AG04449 (cell line): ENCODE results near the gene RP2.

Experiments
- CTCF ChIA-PET: fragments of 350-600 bp; formaldehyde crosslinking; extraction: SDS; loops from one replicate; lab custom pipeline; 2021; ENCODE audit warnings: antibody characterized with exemption; lab: Yijun Ruan, JAX
- POLR2A ChIA-PET: fragments of 400-600, 350-600 bp; formaldehyde crosslinking; extraction: SDS; loops from one replicate; lab custom pipeline; 2020; ENCODE audit warnings: antibody characterized with exemption, inconsistent platforms; lab: Yijun Ruan, JAX
- DNase-seq: peaks from one replicate; pipeline ENCODE4 v3.0.0-alpha.2; 2010; ENCODE audit warnings: low read depth, low spot score
- H3K4me3 ChIP-seq: 2 replicates; pipeline ENCODE4 v1.5.1; 2011; ENCODE audit warnings: low read depth, mild to moderate bottlenecking, control low read depth, low read length
- CTCF ChIP-seq: IDR thresholded peaks from one replicate; pipeline ENCODE4 v1.5.1; 2011; ENCODE audit warnings: mild to moderate bottlenecking, moderate library complexity, low read length, control low read depth, inconsistent platforms; ENCODE audit not compliant: insufficient read depth; ENCODE audit errors: missing control alignments

Gene RP2

GRCh38 chrX:46927718-46928117, 90.9 kb downstream of the RP2 start:
- TF ChIP-seq CTCF, result no peak
- ChIA-PET POLR2A (no interaction called here), CTCF (no interaction called here)
- H3K4me3 ChIP-seq, result no peak overlapping the region
- no peak for DNase-seq

GRCh38 chrX:46929439-46930261, 92.8 kb downstream of the RP2 start:
- POLR2A ChIA-PET, result no interaction called here
- no peak for TF ChIP-seq CTCF
- no peak for DNase-seq
- CTCF ChIA-PET, result interaction anchor here (0.8 to 1.9 kb wide), 6 partner anchors 11 to 101 kb away, joined by 3 to 6 read pairs (median 4); no protein-coding TSS in a partner anchor
- H3K4me3 ChIP-seq, result no peak overlapping the region
